Stimulated activated CD4-positive, alpha-beta T cell treated with anti-CD3 and anti-CD28 coated beads, Interleukin-4, amount 100 ng/mL, for 24 hours (primary cell): Measurements from ENCODE around the gene MACROD1.
"Not testable (repeated sequence)": the region's sequence is repeated elsewhere in the genome, so short reads cannot be mapped to it uniquely, and the experiment has no call there.

Experiments used
- DNase-seq: peaks from one replicate; pipeline ENCODE4 v3.0.0-alpha.2; 2020

MACROD1 gene

GRCh38 chr11:64185175-64185692 lies 19.3 kb upstream of the MACROD1 start:
- DNase-seq = peak; percentile 43

GRCh38 chr11:64183890-64184289 lies 18.0 kb upstream of the MACROD1 start:
- no peak for DNase-seq

DNA sequence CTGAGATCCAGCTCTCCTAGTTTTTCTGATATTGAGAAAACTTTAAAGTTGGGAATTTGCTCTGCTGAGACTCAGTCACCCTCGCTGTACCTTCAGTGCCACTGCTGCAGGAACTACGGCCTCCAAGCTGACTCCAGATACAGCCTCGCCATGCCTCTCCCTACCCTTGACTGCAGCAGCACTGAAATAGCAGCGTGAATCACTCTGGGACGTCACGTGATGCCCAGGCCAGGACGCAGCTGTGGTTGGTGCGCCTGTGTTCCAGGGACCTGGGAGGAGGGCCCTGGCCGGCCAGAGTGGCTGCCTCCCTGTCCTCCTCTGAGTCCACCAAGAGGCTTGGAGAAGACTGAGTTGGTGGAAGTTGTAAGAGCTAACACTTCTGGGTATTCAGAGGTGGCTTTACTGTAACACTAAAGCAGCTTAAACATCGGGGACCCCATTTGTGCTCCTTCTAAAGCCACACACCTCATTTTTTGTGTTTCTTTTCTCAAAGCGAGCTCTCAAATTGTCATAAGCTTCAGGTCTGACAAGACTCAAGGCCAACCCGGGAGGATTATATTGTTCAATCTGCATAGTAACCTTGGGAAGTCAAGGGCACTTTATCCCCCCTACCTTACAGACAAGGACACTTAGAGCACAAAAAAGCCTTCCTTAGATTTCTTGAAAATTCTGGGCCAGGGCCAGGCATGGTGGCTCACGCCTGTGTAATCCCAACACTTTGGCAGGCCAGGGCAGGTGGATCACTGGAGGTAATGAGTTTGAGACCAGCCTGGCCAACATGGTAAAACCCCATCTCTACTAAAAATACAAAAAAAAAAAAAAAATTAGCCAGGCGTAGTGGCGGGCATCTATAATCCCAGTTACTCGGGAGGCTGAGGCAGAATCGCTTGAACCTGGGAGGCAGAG lies 15.8 kb upstream of the MACROD1 start:
- peak; percentile 50 for DNase-seq

DNA sequence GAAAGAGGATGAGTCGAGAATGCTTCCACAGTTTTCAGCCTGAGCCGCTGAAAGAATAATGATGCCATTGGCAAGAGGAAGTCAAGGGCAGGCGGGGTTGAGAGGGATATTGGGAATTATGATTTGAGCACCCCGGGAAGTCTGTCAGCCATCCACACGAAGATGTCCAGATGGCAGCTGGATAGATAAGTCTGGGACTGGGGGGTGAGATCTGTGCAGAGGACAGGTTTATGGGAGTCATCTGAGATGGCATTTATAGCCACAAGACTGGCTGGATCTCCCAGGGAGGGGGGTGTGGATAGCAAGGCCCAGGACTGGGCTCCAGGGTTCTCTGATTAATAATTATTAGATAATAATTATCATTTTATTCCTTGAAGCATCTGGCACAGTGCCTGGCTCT lies 15.0 kb upstream of the MACROD1 start:
- DNase-seq = no peak

- no peak for DNase-seq
These were observed 13.2 kb upstream of the MACROD1 start for GRCh38 chr11:64178951-64179639.

GRCh38 chr11:64178203-64178602 lies 12.3 kb upstream of the MACROD1 start:
- DNase-seq = no peak

GRCh38 chr11:64176751-64177150 lies 10.8 kb upstream of the MACROD1 start:
- no peak for DNase-seq

GRCh38 chr11:64173616-64174355 lies 7.9 kb upstream of the MACROD1 start:
- DNase-seq = no peak

GRCh38 chr11:64170419-64170818 lies 4.5 kb upstream of the MACROD1 start:
- no peak for DNase-seq

GRCh38 chr11:64165481-64165841 lies 452 bp downstream of the MACROD1 start:
- peak; percentile 17 for DNase-seq

- DNase-seq = no peak
These were observed 1.3 kb downstream of the MACROD1 start for GRCh38 chr11:64164392-64165312.

- DNase-seq = no peak
These were observed 2.0 kb downstream of the MACROD1 start for GRCh38 chr11:64163951-64164350.

DNA sequence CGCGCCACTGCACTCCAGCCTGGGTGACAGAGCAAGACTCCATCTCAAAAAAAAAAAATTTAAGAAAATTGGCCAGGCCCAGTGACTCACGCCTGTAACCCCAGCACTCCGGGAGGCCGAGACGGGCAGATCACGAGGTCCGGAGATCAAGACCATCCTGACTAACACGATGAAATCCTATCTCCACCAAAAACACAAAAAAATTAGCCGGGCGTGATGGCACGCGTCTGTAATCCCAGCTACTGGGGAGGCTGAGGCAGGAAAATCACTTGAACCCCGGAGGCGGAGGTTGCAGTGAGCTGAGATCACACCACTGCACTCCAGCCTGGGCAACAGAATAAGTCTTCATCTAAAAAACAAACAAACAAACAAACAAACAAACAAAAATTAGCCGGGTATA lies 3.1 kb downstream of the MACROD1 start:
- DNase-seq = not testable (repeated sequence)

DNA sequence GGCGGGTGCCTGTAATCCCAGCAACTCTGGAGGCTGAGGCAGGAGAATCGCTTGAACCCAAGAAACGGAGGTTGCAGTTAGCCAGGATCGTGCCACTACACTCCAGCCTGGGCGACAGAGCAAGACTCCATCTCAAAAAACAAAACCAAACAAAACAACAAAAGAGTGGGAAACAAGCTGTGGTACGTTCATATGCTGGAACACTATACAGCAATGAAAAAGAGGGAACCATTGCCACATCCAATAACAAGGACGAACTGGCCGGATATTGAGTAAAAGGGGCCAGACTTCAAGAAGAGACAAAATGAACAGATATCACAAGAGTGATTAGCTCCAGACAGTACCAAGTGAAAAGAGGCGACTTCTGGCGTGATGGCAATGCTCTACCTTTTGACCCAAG lies 4.9 kb downstream of the MACROD1 start:
- no peak for DNase-seq

DNA sequence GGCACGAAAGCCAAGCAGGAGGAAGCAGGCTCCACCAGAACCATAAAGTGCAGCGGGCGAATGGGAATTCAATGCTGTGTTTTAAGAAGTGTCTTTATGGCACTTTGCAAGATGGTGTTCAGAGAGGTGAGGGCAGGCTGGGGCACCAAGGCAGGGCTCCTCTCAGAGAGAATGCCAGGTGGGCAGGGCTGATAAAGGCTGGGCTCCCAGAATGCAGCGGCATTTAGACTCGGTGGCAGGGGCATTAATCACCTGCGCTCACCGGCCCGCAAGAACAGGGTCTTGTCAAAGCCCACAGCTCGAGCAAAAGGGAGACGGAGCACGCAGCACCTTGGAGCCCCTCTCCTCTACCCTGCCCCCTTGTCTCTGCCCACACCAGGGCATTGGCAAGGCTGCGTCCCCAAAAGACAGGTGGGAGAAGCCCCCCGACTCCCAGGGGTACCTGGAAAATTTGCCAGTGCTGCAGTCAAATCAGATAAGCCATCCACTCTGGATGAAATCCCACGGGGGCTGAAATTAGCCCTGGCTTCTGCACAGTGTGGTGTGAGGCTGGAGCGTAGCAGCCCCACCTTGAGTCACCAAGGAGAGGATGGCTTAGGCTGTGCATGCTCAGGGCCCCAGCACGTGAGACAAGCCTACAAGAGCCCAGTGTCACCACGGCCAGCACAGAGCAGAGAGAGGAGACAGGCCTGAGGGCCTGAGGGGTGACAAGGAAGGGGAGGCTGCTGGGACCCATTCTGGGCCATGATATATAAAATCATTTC lies 8.1 kb downstream of the MACROD1 start:
- no peak for DNase-seq

GRCh38 chr11:64156235-64157011 lies 9.5 kb downstream of the MACROD1 start:
- DNase-seq = no peak

DNA sequence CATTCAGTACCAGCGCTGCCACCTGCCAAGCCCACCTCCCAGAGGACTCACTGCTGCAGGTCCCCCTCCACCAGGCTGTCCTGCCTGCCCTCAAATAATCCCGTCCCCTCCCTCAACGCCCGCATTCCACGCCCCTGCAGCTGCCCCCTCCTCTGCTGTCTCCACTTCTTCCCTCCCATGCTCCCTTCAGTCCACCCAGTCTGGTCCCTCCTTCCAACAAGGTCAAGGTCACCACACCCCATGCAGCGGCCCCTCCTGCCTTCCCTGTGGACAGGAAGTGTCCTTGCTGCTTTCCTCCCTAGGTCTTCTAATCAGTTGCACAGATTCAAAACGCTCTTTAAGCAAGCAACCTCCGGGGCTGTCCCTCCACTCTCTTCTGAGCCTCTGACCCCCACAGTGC lies 12.1 kb downstream of the MACROD1 start:
- DNase-seq = no peak

- DNase-seq = peak; percentile 69
These were observed 12.8 kb downstream of the MACROD1 start for GRCh38 chr11:64152841-64153691.

DNA sequence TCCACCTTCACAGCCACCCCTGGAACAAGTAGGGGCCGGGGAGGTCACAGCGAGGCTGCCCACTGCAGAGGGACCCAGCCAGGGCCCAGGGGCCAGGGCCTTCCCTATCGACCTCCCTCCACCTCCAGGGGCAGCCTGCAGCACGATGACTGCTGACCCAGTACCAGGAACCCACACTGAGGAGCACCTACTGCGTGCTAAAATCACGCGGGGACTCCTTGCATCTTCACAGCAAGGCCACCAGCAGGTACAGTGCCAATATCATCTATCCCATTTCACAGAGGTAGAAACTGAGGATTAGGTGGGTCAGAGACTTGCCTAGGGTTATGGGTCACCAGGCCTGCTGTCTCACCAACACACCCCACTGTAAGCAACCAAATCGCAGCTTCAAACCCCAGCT lies 14.6 kb downstream of the MACROD1 start:
- DNase-seq = no peak
